WI38 (cell line): Measurements from ENCODE around the gene ARHGEF10L.

Source experiments
- H3K4me3 ChIP-seq: 2 replicates; pipeline ENCODE4 v1.5.1; 2011; ENCODE audit warnings: low read depth, mild to moderate bottlenecking, control low read depth, low read length
- TF ChIP-seq, protein P1 (sequence below): IDR thresholded peaks from 2 replicates; pipeline ENCODE4 v1.5.1; 2012; ENCODE audit warnings: low read depth, mild to moderate bottlenecking, control low read depth, low read length

Gene ARHGEF10L

GRCh38 chr1:17596651-17597509 lies 57.4 kb downstream of the ARHGEF10L start:
- H3K4me3 ChIP-seq, result no peak overlapping the region

GRCh38 chr1:17597651-17598050 lies 58.2 kb downstream of the ARHGEF10L start:
- TF ChIP-seq, protein P1, sequence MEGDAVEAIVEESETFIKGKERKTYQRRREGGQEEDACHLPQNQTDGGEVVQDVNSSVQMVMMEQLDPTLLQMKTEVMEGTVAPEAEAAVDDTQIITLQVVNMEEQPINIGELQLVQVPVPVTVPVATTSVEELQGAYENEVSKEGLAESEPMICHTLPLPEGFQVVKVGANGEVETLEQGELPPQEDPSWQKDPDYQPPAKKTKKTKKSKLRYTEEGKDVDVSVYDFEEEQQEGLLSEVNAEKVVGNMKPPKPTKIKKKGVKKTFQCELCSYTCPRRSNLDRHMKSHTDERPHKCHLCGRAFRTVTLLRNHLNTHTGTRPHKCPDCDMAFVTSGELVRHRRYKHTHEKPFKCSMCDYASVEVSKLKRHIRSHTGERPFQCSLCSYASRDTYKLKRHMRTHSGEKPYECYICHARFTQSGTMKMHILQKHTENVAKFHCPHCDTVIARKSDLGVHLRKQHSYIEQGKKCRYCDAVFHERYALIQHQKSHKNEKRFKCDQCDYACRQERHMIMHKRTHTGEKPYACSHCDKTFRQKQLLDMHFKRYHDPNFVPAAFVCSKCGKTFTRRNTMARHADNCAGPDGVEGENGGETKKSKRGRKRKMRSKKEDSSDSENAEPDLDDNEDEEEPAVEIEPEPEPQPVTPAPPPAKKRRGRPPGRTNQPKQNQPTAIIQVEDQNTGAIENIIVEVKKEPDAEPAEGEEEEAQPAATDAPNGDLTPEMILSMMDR, result no peak
- no peak overlapping the region for H3K4me3 ChIP-seq

More at GRCh38 chr1:17596651-17597509, 57.4 kb downstream of the ARHGEF10L start:
- TF ChIP-seq, protein P1, result no peak

GRCh38 chr1:17598251-17598650 lies 58.8 kb downstream of the ARHGEF10L start:
- H3K4me3 ChIP-seq, result no peak overlapping the region
- TF ChIP-seq, protein P1, result no peak

GRCh38 chr1:17599291-17599953 lies 59.9 kb downstream of the ARHGEF10L start:
- TF ChIP-seq, protein P1, result no peak
- no peak overlapping the region for H3K4me3 ChIP-seq

- no peak overlapping the region for H3K4me3 ChIP-seq
- TF ChIP-seq, protein P1, result no peak
Observed at GRCh38 chr1:17599954-17600300, 60.4 kb downstream of the ARHGEF10L start.

GRCh38 chr1:17600321-17600720 lies 60.8 kb downstream of the ARHGEF10L start:
- TF ChIP-seq, protein P1, result no peak
- no peak overlapping the region for H3K4me3 ChIP-seq
